Stimulated activated CD8-positive, alpha-beta memory T cell treated with anti-CD3 and anti-CD28 coated beads, Interleukin-15, amount 100 ng/mL, for 24 hours (primary cell): Measurements from ENCODE around the gene PACRG.

Source experiments
- DNase-seq: peaks from one replicate; pipeline ENCODE4 v3.0.0-alpha.2; 2020; ENCODE audit warnings: low read depth

PACRG gene

GRCh38 chr6:163085861-163086623, 358.3 kb downstream of the PACRG start:
- DNase-seq: no peak

GRCh38 chr6:163086624-163086920, 358.8 kb downstream of the PACRG start:
- DNase-seq: no peak

GRCh38 chr6:163087981-163088380, 360.2 kb downstream of the PACRG start:
- no peak for DNase-seq

- DNase-seq: no peak
These were observed 365.1 kb downstream of the PACRG start for GRCh38 chr6:163092876-163093275.

- DNase-seq: no peak
These were observed 367.1 kb downstream of the PACRG start for GRCh38 chr6:163094881-163095280.

- no peak for DNase-seq
These were observed 367.6 kb downstream of the PACRG start for GRCh38 chr6:163095401-163095800.

GRCh38 chr6:163098827-163099479, 371.2 kb downstream of the PACRG start:
- no peak for DNase-seq

- DNase-seq: no peak
These were observed 371.9 kb downstream of the PACRG start for GRCh38 chr6:163099621-163100171.

- DNase-seq: no peak
These were observed 372.5 kb downstream of the PACRG start for GRCh38 chr6:163100259-163100658.

GRCh38 chr6:163113358-163113962, 385.7 kb downstream of the PACRG start:
- DNase-seq: no peak

- no peak for DNase-seq
These were observed 391.2 kb downstream of the PACRG start for GRCh38 chr6:163118941-163119340.

GRCh38 chr6:163120223-163120622, 392.4 kb downstream of the PACRG start:
- no peak for DNase-seq

GRCh38 chr6:163121270-163121669, 393.5 kb downstream of the PACRG start:
- no peak for DNase-seq

- no peak for DNase-seq
These were observed 394.6 kb downstream of the PACRG start for GRCh38 chr6:163122365-163122764.

GRCh38 chr6:163123098-163123497, 395.3 kb downstream of the PACRG start:
- DNase-seq: no peak

- DNase-seq: no peak
These were observed 399.0 kb downstream of the PACRG start for GRCh38 chr6:163126741-163127140.

- DNase-seq: no peak
These were observed 399.8 kb downstream of the PACRG start for GRCh38 chr6:163127587-163127986.

GRCh38 chr6:163128324-163128723, 400.6 kb downstream of the PACRG start:
- DNase-seq: no peak

- no peak for DNase-seq
These were observed 404.4 kb downstream of the PACRG start for GRCh38 chr6:163132050-163132750.

- no peak for DNase-seq
These were observed 405.2 kb downstream of the PACRG start for GRCh38 chr6:163133017-163133416.

GRCh38 chr6:163133691-163134090, 405.9 kb downstream of the PACRG start:
- no peak for DNase-seq

- DNase-seq: no peak
These were observed 409.1 kb downstream of the PACRG start for GRCh38 chr6:163136681-163137397.
